Brain microvascular endothelial cell (primary cell): ENCODE data around the gene F13A1.
A peak's percentile ranks its signal among the peaks of the same experiment; 100 is the strongest.

Experiments used
- DNase-seq: peaks from one replicate; pipeline ENCODE4 v3.0.0-alpha.2; 2020
- H3K27ac ChIP-seq: fragments of 250-450 bp; sonication (Bioruptor Pico); 2 replicates; pipeline ENCODE4 v1.5.1; 2020; ENCODE audit warnings: mild to moderate bottlenecking, moderate library complexity
- H3K27me3 ChIP-seq: fragments of 250-450 bp; sonication (Bioruptor Pico); replicated peaks from 2 replicates; pipeline ENCODE4 v1.5.1; 2020; ENCODE audit warnings: mild to moderate bottlenecking
- H3K36me3 ChIP-seq: fragments of 250-450 bp; sonication (Bioruptor Pico); replicated peaks from 2 replicates; pipeline ENCODE4 v1.5.1; 2020; ENCODE audit warnings: mild to moderate bottlenecking
- H3K4me3 ChIP-seq: 2 replicates; pipeline ENCODE4 v1.5.1; 2011; ENCODE audit warnings: low read depth, mild to moderate bottlenecking, control low read depth, low read length, moderate library complexity
- CTCF ChIP-seq: IDR thresholded peaks from 2 replicates; pipeline ENCODE4 v1.5.1; 2011; ENCODE audit warnings: low read depth, mild to moderate bottlenecking, moderate library complexity, low read length, control low read depth, inconsistent platforms; ENCODE audit errors: missing control alignments
- in situ Hi-C: cut with HindIII; loops from 2 replicates; pipeline ENCODE4 v1.10.0; 2017; ENCODE audit warnings: low sequenced_read_pairs, low pct_ligation_motif_present

F13A1 gene

GRCh38 chr6:6227896-6228295, 92.6 kb downstream of the F13A1 start:
- Histone ChIP-seq H3K27ac (no peak overlapping the region), H3K4me3 (no peak overlapping the region), H3K36me3 (no peaks in the 10 kb centered on the region), H3K27me3 (no peaks in the 10 kb centered on the region)
- in situ Hi-C loops: no loop called here
- no peak for DNase-seq
- TF ChIP-seq CTCF: no peak

GRCh38 chr6:6225885-6226529, 94.5 kb downstream of the F13A1 start:
- no peaks in the 10 kb centered on the region for H3K27me3 ChIP-seq
- no peak overlapping the region for H3K27ac ChIP-seq
- H3K36me3 ChIP-seq: no peaks in the 10 kb centered on the region
- no peak for DNase-seq
- in situ Hi-C loops: no loop called here
- no peak overlapping the region for H3K4me3 ChIP-seq
- no peak for TF ChIP-seq CTCF

GRCh38 chr6:6224933-6225486, 95.5 kb downstream of the F13A1 start:
- TF ChIP-seq CTCF: no peak
- no peaks in the 10 kb centered on the region for H3K27me3 ChIP-seq
- H3K4me3 ChIP-seq: no peak overlapping the region
- no peaks in the 10 kb centered on the region for H3K36me3 ChIP-seq
- DNase-seq: no peak
- in situ Hi-C loops: no loop called here
- H3K27ac ChIP-seq: no peak overlapping the region

GRCh38 chr6:6221787-6222535, 98.5 kb downstream of the F13A1 start:
- Histone ChIP-seq H3K27me3 (no peaks in the 10 kb centered on the region), H3K4me3 (no peak overlapping the region), H3K36me3 (no peaks in the 10 kb centered on the region), H3K27ac (no peak overlapping the region)
- in situ Hi-C loops: no loop called here
- no peak for DNase-seq
- TF ChIP-seq CTCF: peak; percentile 2

- no peak overlapping the region for H3K4me3 ChIP-seq
- H3K27ac ChIP-seq: no peak overlapping the region
- in situ Hi-C loops: no loop called here
- TF ChIP-seq CTCF: no peak
- H3K27me3 ChIP-seq: no peaks in the 10 kb centered on the region
- no peak for DNase-seq
- H3K36me3 ChIP-seq: no peaks in the 10 kb centered on the region
Measured at GRCh38 chr6:6220718-6221117, 99.7 kb downstream of the F13A1 start.
